Right cardiac atrium (tissue), 5 donors: ENCODE measurements around the gene HNRNPU. TPM values are rescaled to one million over a fixed set of nuclear protein-coding genes. Genes with fewer than 3 reads are reported as not detected.

ENCODE experiments used
- ATAC-seq, 2 donors: fragments of 200-7000 bp; cut with Tn5 transposase; one replicate each; pipeline versions ENCODE4 v1.8.0 to v1.9.1; 2020; ENCODE audit warnings: moderate library complexity in 2 of 2, mild to moderate bottlenecking in 1 of 2
- DNase-seq, 3 donors: peaks; one replicate each; pipeline ENCODE4 v3.0.0-alpha.2; 2020
- H3K27ac ChIP-seq: one replicate; pipeline ENCODE4 v1.5.1; 2013; ENCODE audit warnings: mild to moderate bottlenecking, low read length, control low read depth, moderate library complexity
- H3K27me3 ChIP-seq: one replicate; pipeline ENCODE4 v1.6.1; 2013; ENCODE audit not compliant: control insufficient read depth, insufficient read depth
- H3K4me1 ChIP-seq: one replicate; pipeline ENCODE4 v1.6.1; 2013; ENCODE audit warnings: low read length; ENCODE audit not compliant: control insufficient read depth, insufficient read depth
- H3K4me3 ChIP-seq: one replicate; pipeline ENCODE4 v1.5.1; 2013; ENCODE audit warnings: low read length, control low read depth
- H3K9me3 ChIP-seq: one replicate; pipeline ENCODE4 v1.6.1; 2013; ENCODE audit warnings: low read length; ENCODE audit not compliant: control insufficient read depth
- WGBS: extraction: QIAGEN DNeasy Blood & Tissue Kit; methylation state at CpG from one replicate; pipeline ENCODE4 v1.1.7; 2013; 5-methylcytosine and 5-hydroxymethylcytosine counted together
- intact Hi-C, 4 donors: fragments of 100-400 bp; cut with DNase I; formaldehyde crosslinking; loops; one replicate each; pipeline versions ENCODE4 v1.11.0 to v1.14.0; 2022 to 2023
- polyA plus RNA-seq: library from polyadenylated mRNA; stranded (reverse); fragments of 200-250 nt; gene quantifications from one replicate; pipeline ENCODE4 v1.2.3, GENCODE V29; 2013
- total RNA-seq, 4 donors: library from RNA; stranded (reverse); fragmentation: NEBNext Ultra II Directional; extraction: Animal tissue kit (Norgen Biotek cat#: 25700); gene quantifications; one replicate each; pipeline ENCODE4 v1.2.1, GENCODE V29; 2021
- donor health status: healthy with polysubstance abuse.
- donor health status: DM: no; HTN: yes; CAD: no.
- donor health status: DM: no; HTN: no; CAD: no.
- donor health status: DM: no; HTN: yes; CAD: no; lungs with severe emphysema.
- donor health status: DM: yes; HTN: yes; CAD: no.

The HNRNPU gene
- total and polyA plus RNA-seq, 5 donors: 112 to 194 (median 183) TPM

- Histone ChIP-seq H3K27me3 (no peaks in the 10 kb centered on the region), H3K4me3 (no peak overlapping the region), H3K4me1 (no peaks in the 10 kb centered on the region), H3K27ac (no peak overlapping the region), H3K9me3 (no peaks in the 10 kb centered on the region)
- intact Hi-C loops: no loop called here
- DNase-seq (no peak), ATAC-seq (no peak)
- WGBS: 86% methylated on average over 4 of the region's 4 CpGs
These were observed 12.7 kb downstream of the HNRNPU start for GRCh38 chr1:244851546-244852231.

GRCh38 chr1:244850896-244851295, 13.4 kb downstream of the HNRNPU start:
- DNase-seq (no peak), ATAC-seq (no peak)
- no peaks in the 10 kb centered on the region for H3K9me3 ChIP-seq
- H3K4me1 ChIP-seq: no peaks in the 10 kb centered on the region
- intact Hi-C loops: no loop called here
- no peak overlapping the region for H3K27ac ChIP-seq
- WGBS: 98% methylated on average over 2 of the region's 2 CpGs
- H3K4me3 ChIP-seq: no peak overlapping the region
- H3K27me3 ChIP-seq: no peaks in the 10 kb centered on the region

GRCh38 chr1:244850099-244850852, 14.1 kb downstream of the HNRNPU start:
- ATAC-seq (no peak), DNase-seq (no peak)
- H3K4me1 ChIP-seq: no peaks in the 10 kb centered on the region
- intact Hi-C loops: no loop called here
- no peak overlapping the region for H3K4me3 ChIP-seq
- H3K27me3 ChIP-seq: no peaks in the 10 kb centered on the region
- H3K27ac ChIP-seq: no peak overlapping the region
- WGBS: 79% methylated on average over 3 of the region's 3 CpGs
- H3K9me3 ChIP-seq: no peaks in the 10 kb centered on the region

GRCh38 chr1:244849189-244849866, 15.0 kb downstream of the HNRNPU start:
- H3K4me1 ChIP-seq: no peaks in the 10 kb centered on the region
- intact Hi-C loops: no loop called here
- 44% methylated on average over 1 of the region's 1 CpG for WGBS

GRCh38 chr1:244846653-244847052, 17.7 kb downstream of the HNRNPU start:
- 94% methylated on average over 6 of the region's 6 CpGs for WGBS
- H3K27me3 ChIP-seq: no peaks in the 10 kb centered on the region
- DNase-seq: no peak
- intact Hi-C loops: no loop called here
- H3K9me3 ChIP-seq: no peaks in the 10 kb centered on the region
- ATAC-seq: no peak
- no peak overlapping the region for H3K27ac ChIP-seq
- H3K4me1 ChIP-seq: no peaks in the 10 kb centered on the region
- H3K4me3 ChIP-seq: no peak overlapping the region

More at GRCh38 chr1:244849189-244849866, 15.0 kb downstream of the HNRNPU start:
- Histone ChIP-seq H3K9me3 (no peaks in the 10 kb centered on the region), H3K4me3 (no peak overlapping the region), H3K27me3 (no peaks in the 10 kb centered on the region), H3K27ac (no peak overlapping the region)
- ATAC-seq (no peak), DNase-seq (no peak)

- 93% methylated on average over 13 of the region's 13 CpGs for WGBS
- Histone ChIP-seq H3K4me3 (no peak overlapping the region), H3K27me3 (no peaks in the 10 kb centered on the region), H3K27ac (no peak overlapping the region), H3K9me3 (no peaks in the 10 kb centered on the region), H3K4me1 (peaks cover 4% of the 10 kb centered on the region)
- no peak for DNase-seq
- ATAC-seq: no peak
- intact Hi-C loops: no loop called here
These were observed 19.9 kb downstream of the HNRNPU start for GRCh38 chr1:244844155-244845121.

GRCh38 chr1:244843148-244843978, 21.0 kb downstream of the HNRNPU start:
- H3K4me3 ChIP-seq: no peak overlapping the region
- no peak overlapping the region for H3K27ac ChIP-seq
- intact Hi-C loops: no loop called here
- DNase-seq: no peak
- WGBS: 77% methylated on average over 6 of the region's 6 CpGs
- H3K27me3 ChIP-seq: no peaks in the 10 kb centered on the region
- H3K9me3 ChIP-seq: no peaks in the 10 kb centered on the region
- ATAC-seq: no peak
- H3K4me1 ChIP-seq: peaks cover 4% of the 10 kb centered on the region

GRCh38 chr1:244841273-244841927, 22.9 kb downstream of the HNRNPU start:
- peaks cover 4% of the 10 kb centered on the region for H3K4me1 ChIP-seq
- 80% methylated on average over 9 of the region's 9 CpGs for WGBS
- no peak for ATAC-seq
- H3K27ac ChIP-seq: no peak overlapping the region
- H3K27me3 ChIP-seq: no peaks in the 10 kb centered on the region
- no peak for DNase-seq
- intact Hi-C loops: no loop called here
- H3K4me3 ChIP-seq: no peak overlapping the region
- no peaks in the 10 kb centered on the region for H3K9me3 ChIP-seq

- Histone ChIP-seq H3K27me3 (no peaks in the 10 kb centered on the region), H3K4me1 (peaks cover 4% of the 10 kb centered on the region), H3K4me3 (no peak overlapping the region), H3K27ac (peak overlapping the region; percentile 29), H3K9me3 (no peaks in the 10 kb centered on the region)
- intact Hi-C loops: no loop called here
- 60% methylated on average over 5 of the region's 5 CpGs for WGBS
- ATAC-seq: no peak
- no peak for DNase-seq
These were observed 24.0 kb downstream of the HNRNPU start for GRCh38 chr1:244840219-244840794.
